Measurements from ENCODE around the gene HEY2. TPM values are rescaled to one million over a fixed set of nuclear protein-coding genes. Genes with fewer than 3 reads are reported as not detected.
"Not testable (repeated sequence)": the region's sequence is repeated elsewhere in the genome, so short reads cannot be mapped to it uniquely, and the experiment has no call there.

The HEY2 gene
- total and polyA plus RNA-seq, 5 donors from 2014 or later, result 0.34 to 0.39 (median 0.38) TPM; not detected in 2

GRCh38 chr6:125804264-125804663 lies 54.8 kb downstream of the HEY2 start:
- H3K4me3 ChIP-seq (ENCODE audit: low read depth, low read length), result no peak overlapping the region
- DNase-seq, result peak in 2 of 3 donors; percentile 44 to 75
- peak; percentile 51 to 52 for ATAC-seq (ENCODE audit: low read depth in 2 of 2)
- H3K27me3 ChIP-seq (ENCODE audit: control insufficient read depth, insufficient read depth, low read length), result no peaks in the 10 kb centered on the region
- no peaks in the 10 kb centered on the region for H3K9me3 Mint-ChIP-seq
- H3K27ac ChIP-seq (ENCODE audit: insufficient read depth, low read length, poor library complexity, severe bottlenecking), result peak overlapping the region; percentile 50
- peaks cover 30 to 61% (median 47%) of the 10 kb centered on the region in 4 donors for H3K4me1 Mint-ChIP-seq
- peaks cover 13% of the 10 kb centered on the region for H3K36me3 Mint-ChIP-seq
- no peaks in the 10 kb centered on the region for H3K9me3 ChIP-seq (ENCODE audit: control insufficient read depth in 2 of 2, low read length in 2 of 2)
- H3K4me3 Mint-ChIP-seq, result peak overlapping the region in 2 of 4 donors; percentile 2 to 4
- peaks cover 40% of the 10 kb centered on the region for H3K4me1 ChIP-seq (ENCODE audit: control insufficient read depth, insufficient read depth, low read length, poor library complexity, severe bottlenecking)
- peaks cover 3% of the 10 kb centered on the region for H3K36me3 ChIP-seq (ENCODE audit: control insufficient read depth, insufficient read depth, low read length)
- H3K27me3 Mint-ChIP-seq, result no peaks in the 10 kb centered on the region
- peak overlapping the region in 2 of 3 donors; percentile 37 to 74 for H3K27ac Mint-ChIP-seq

GRCh38 chr6:125804866-125805425 lies 55.5 kb downstream of the HEY2 start:
- peaks cover 40% of the 10 kb centered on the region for H3K4me1 ChIP-seq (ENCODE audit: control insufficient read depth, insufficient read depth, low read length, poor library complexity, severe bottlenecking)
- not testable (repeated sequence) for H3K27me3 ChIP-seq (ENCODE audit: control insufficient read depth, insufficient read depth, low read length); H3K9me3 ChIP-seq (ENCODE audit: control insufficient read depth in 2 of 2, low read length in 2 of 2); DNase-seq; ATAC-seq (ENCODE audit: low read depth in 2 of 2); H3K4me3 ChIP-seq (ENCODE audit: low read depth, low read length); H3K9me3 Mint-ChIP-seq; H3K36me3 ChIP-seq (ENCODE audit: control insufficient read depth, insufficient read depth, low read length); H3K27me3 Mint-ChIP-seq; H3K27ac Mint-ChIP-seq; H3K4me3 Mint-ChIP-seq
- H3K27ac ChIP-seq (ENCODE audit: insufficient read depth, low read length, poor library complexity, severe bottlenecking), result peak overlapping the region; percentile 50
- Mint-ChIP-seq H3K36me3 (peaks cover 13% of the 10 kb centered on the region), H3K4me1 (peaks cover 30 to 67% (median 48%) of the 10 kb centered on the region in 4 donors)

GRCh38 chr6:125806813-125807212 lies 57.4 kb downstream of the HEY2 start:
- Mint-ChIP-seq H3K9me3 (no peaks in the 10 kb centered on the region), H3K4me3 (no peak overlapping the region), H3K4me1 (peaks cover 29 to 78% (median 58%) of the 10 kb centered on the region in 4 donors), H3K27ac (no peak overlapping the region), H3K36me3 (peaks cover 14% of the 10 kb centered on the region), H3K27me3 (no peaks in the 10 kb centered on the region)
- no peak overlapping the region for H3K27ac ChIP-seq (ENCODE audit: insufficient read depth, low read length, poor library complexity, severe bottlenecking)
- DNase-seq (no peak), ATAC-seq (ENCODE audit: low read depth in 2 of 2) (no peak)
- H3K27me3 ChIP-seq (ENCODE audit: control insufficient read depth, insufficient read depth, low read length), result no peaks in the 10 kb centered on the region
- H3K4me3 ChIP-seq (ENCODE audit: low read depth, low read length), result no peak overlapping the region
- H3K36me3 ChIP-seq (ENCODE audit: control insufficient read depth, insufficient read depth, low read length), result peaks cover 5% of the 10 kb centered on the region
- H3K4me1 ChIP-seq (ENCODE audit: control insufficient read depth, insufficient read depth, low read length, poor library complexity, severe bottlenecking), result peaks cover 40% of the 10 kb centered on the region
- H3K9me3 ChIP-seq (ENCODE audit: control insufficient read depth in 2 of 2, low read length in 2 of 2), result no peaks in the 10 kb centered on the region

GRCh38 chr6:125807293-125807692 lies 57.9 kb downstream of the HEY2 start:
- ATAC-seq (ENCODE audit: low read depth in 2 of 2), result no peak

GRCh38 chr6:125808060-125808459 lies 58.6 kb downstream of the HEY2 start:
- DNase-seq (no peak), ATAC-seq (ENCODE audit: low read depth in 2 of 2) (no peak)
- peaks cover 26 to 73% (median 59%) of the 10 kb centered on the region in 4 donors for H3K4me1 Mint-ChIP-seq
- H3K27ac Mint-ChIP-seq, result peak overlapping the region; percentile 2 to 84 (median 11)
- Histone ChIP-seq H3K4me3 (ENCODE audit: low read depth, low read length) (no peak overlapping the region), H3K27ac (ENCODE audit: insufficient read depth, low read length, poor library complexity, severe bottlenecking) (no peak overlapping the region), H3K4me1 (ENCODE audit: control insufficient read depth, insufficient read depth, low read length, poor library complexity, severe bottlenecking) (peaks cover 39% of the 10 kb centered on the region), H3K36me3 (ENCODE audit: control insufficient read depth, insufficient read depth, low read length) (peaks cover 2% of the 10 kb centered on the region), H3K9me3 (ENCODE audit: control insufficient read depth in 2 of 2, low read length in 2 of 2) (no peaks in the 10 kb centered on the region), H3K27me3 (ENCODE audit: control insufficient read depth, insufficient read depth, low read length) (no peaks in the 10 kb centered on the region)
- H3K4me3 Mint-ChIP-seq, result peak overlapping the region in 1 of 4 donors; percentile 55
- H3K36me3 Mint-ChIP-seq, result peaks cover 21% of the 10 kb centered on the region
- H3K27me3 Mint-ChIP-seq, result no peaks in the 10 kb centered on the region
- no peaks in the 10 kb centered on the region for H3K9me3 Mint-ChIP-seq

More at GRCh38 chr6:125807293-125807692, 57.9 kb downstream of the HEY2 start:
- DNase-seq, result peak in 1 of 3 donors; percentile 13
- H3K4me1 ChIP-seq (ENCODE audit: control insufficient read depth, insufficient read depth, low read length, poor library complexity, severe bottlenecking), result peaks cover 40% of the 10 kb centered on the region
- no peak overlapping the region for H3K27ac ChIP-seq (ENCODE audit: insufficient read depth, low read length, poor library complexity, severe bottlenecking)
- H3K4me3 ChIP-seq (ENCODE audit: low read depth, low read length), result no peak overlapping the region
- H3K9me3 Mint-ChIP-seq, result no peaks in the 10 kb centered on the region
- H3K27me3 Mint-ChIP-seq, result no peaks in the 10 kb centered on the region
- H3K27me3 ChIP-seq (ENCODE audit: control insufficient read depth, insufficient read depth, low read length), result no peaks in the 10 kb centered on the region
- no peaks in the 10 kb centered on the region for H3K9me3 ChIP-seq (ENCODE audit: control insufficient read depth in 2 of 2, low read length in 2 of 2)
- peaks cover 5% of the 10 kb centered on the region for H3K36me3 ChIP-seq (ENCODE audit: control insufficient read depth, insufficient read depth, low read length)
- H3K36me3 Mint-ChIP-seq, result peaks cover 14% of the 10 kb centered on the region
- peaks cover 25 to 74% (median 58%) of the 10 kb centered on the region in 4 donors for H3K4me1 Mint-ChIP-seq
- H3K4me3 Mint-ChIP-seq, result peak overlapping the region in 1 of 4 donors; percentile 55
- no peak overlapping the region for H3K27ac Mint-ChIP-seq

- Histone ChIP-seq H3K36me3 (ENCODE audit: control insufficient read depth, insufficient read depth, low read length) (peaks cover 2% of the 10 kb centered on the region), H3K4me1 (ENCODE audit: control insufficient read depth, insufficient read depth, low read length, poor library complexity, severe bottlenecking) (peaks cover 36% of the 10 kb centered on the region), H3K4me3 (ENCODE audit: low read depth, low read length) (no peak overlapping the region), H3K9me3 (ENCODE audit: control insufficient read depth in 2 of 2, low read length in 2 of 2) (no peaks in the 10 kb centered on the region), H3K27me3 (ENCODE audit: control insufficient read depth, insufficient read depth, low read length) (no peaks in the 10 kb centered on the region), H3K27ac (ENCODE audit: insufficient read depth, low read length, poor library complexity, severe bottlenecking) (no peak overlapping the region)
- H3K27me3 Mint-ChIP-seq, result no peaks in the 10 kb centered on the region
- peaks cover 22 to 71% (median 55%) of the 10 kb centered on the region in 4 donors for H3K4me1 Mint-ChIP-seq
- H3K9me3 Mint-ChIP-seq, result no peaks in the 10 kb centered on the region
- DNase-seq, result no peak
- peaks cover 21% of the 10 kb centered on the region for H3K36me3 Mint-ChIP-seq
- no peak for ATAC-seq (ENCODE audit: low read depth in 2 of 2)
- peak overlapping the region in 2 of 3 donors; percentile 11 to 84 for H3K27ac Mint-ChIP-seq
- peak overlapping the region in 1 of 4 donors; percentile 55 for H3K4me3 Mint-ChIP-seq
Observed at GRCh38 chr6:125808591-125808990, 59.2 kb downstream of the HEY2 start.

GRCh38 chr6:125809570-125810170 lies 60.2 kb downstream of the HEY2 start:
- Histone ChIP-seq H3K36me3 (ENCODE audit: control insufficient read depth, insufficient read depth, low read length) (peaks cover 2% of the 10 kb centered on the region), H3K4me3 (ENCODE audit: low read depth, low read length) (no peak overlapping the region), H3K27me3 (ENCODE audit: control insufficient read depth, insufficient read depth, low read length) (no peaks in the 10 kb centered on the region), H3K4me1 (ENCODE audit: control insufficient read depth, insufficient read depth, low read length, poor library complexity, severe bottlenecking) (peaks cover 28% of the 10 kb centered on the region), H3K9me3 (ENCODE audit: control insufficient read depth in 2 of 2, low read length in 2 of 2) (no peaks in the 10 kb centered on the region), H3K27ac (ENCODE audit: insufficient read depth, low read length, poor library complexity, severe bottlenecking) (no peak overlapping the region)
- DNase-seq (no peak), ATAC-seq (ENCODE audit: low read depth in 2 of 2) (no peak)
- peaks cover 14 to 66% (median 48%) of the 10 kb centered on the region in 4 donors for H3K4me1 Mint-ChIP-seq
- H3K4me3 Mint-ChIP-seq, result no peak overlapping the region
- H3K36me3 Mint-ChIP-seq, result peaks cover 21% of the 10 kb centered on the region
- H3K27ac Mint-ChIP-seq, result no peak overlapping the region
- no peaks in the 10 kb centered on the region for H3K27me3 Mint-ChIP-seq
- no peaks in the 10 kb centered on the region for H3K9me3 Mint-ChIP-seq

All from CD4-positive, CD25-positive, alpha-beta regulatory T cell (primary cell).